Neural crest cell (in vitro differentiated cells): ENCODE measurements around the gene BACH2. TPM values are rescaled to one million over a fixed set of nuclear protein-coding genes. Genes with fewer than 3 reads are reported as not detected.

Source experiments
- DNase-seq: peaks from one replicate; pipeline ENCODE4 v3.0.0; 2021; ENCODE audit warnings: low read depth, mixed read lengths, low spot score
- H3K27ac Mint-ChIP-seq: one replicate; pipeline ENCODE4 v1.8.0; 2021; ENCODE audit warnings: mild to moderate bottlenecking, mixed read lengths; ENCODE audit not compliant: unreplicated experiment
- H3K27me3 Mint-ChIP-seq: 2 replicates; pipeline ENCODE4 v1.8.0; 2021; ENCODE audit warnings: low read depth, mild to moderate bottlenecking, mixed read lengths
- H3K36me3 Mint-ChIP-seq: 2 replicates; pipeline ENCODE4 v1.8.0; 2021; ENCODE audit warnings: low read depth, mild to moderate bottlenecking, mixed read lengths
- H3K4me1 Mint-ChIP-seq: 2 replicates; pipeline ENCODE4 v1.8.0; 2021; ENCODE audit warnings: mixed read lengths
- H3K4me3 Mint-ChIP-seq: one replicate; pipeline ENCODE4 v1.8.0; 2021; ENCODE audit warnings: mild to moderate bottlenecking, mixed read lengths
- H3K9me3 Mint-ChIP-seq: 2 replicates; pipeline ENCODE4 v1.8.0; 2021; ENCODE audit warnings: mixed read lengths
- total RNA-seq: library from RNA; stranded (reverse); gene quantifications from 2 replicates; pipeline ENCODE4 v1.2.1, GENCODE V29; 2021
- TF ChIP-seq, protein P1 (sequence below): fragments of 200-600 bp; sonication (generic); conservative IDR thresholded peaks from 2 replicates; pipeline ENCODE4 v1.5.0; 2021; ENCODE audit warnings: antibody characterized with exemption, mild to moderate bottlenecking

The BACH2 gene
- total RNA-seq, 1 donor from 2014 or later: 13.1 TPM

DNA sequence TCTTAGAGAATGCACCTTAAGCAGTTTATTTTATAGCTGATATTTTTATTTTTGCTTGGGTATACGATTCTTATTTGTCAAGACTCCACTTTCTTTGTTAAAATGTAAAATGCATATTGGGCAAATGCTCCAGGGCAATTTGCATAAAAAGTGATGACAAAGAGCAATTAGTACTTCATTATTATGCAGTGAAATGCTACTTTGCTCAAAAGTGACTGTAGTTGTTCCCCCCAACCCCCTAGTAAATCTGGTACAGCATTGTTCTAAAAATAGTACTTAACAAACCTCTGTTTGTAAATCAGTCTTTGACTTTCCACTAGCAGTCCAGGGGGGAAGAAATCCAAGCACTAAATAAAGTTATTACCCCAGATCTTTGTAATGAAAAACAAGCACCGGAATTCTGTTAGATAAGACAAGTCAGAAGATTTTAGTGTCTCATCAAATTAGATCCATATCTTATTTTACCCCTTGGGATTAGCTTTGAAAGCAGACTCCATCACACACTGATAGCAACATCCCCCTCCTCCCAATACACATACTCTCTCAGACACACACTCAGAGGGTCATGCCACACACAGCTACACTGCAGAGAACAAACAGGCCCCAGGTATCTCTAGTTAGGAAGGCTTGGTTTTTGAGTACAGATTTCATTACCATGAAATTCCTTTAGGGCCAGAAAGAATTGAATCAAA, 32.9 kb upstream of the BACH2 start:
- no peak for DNase-seq
- Mint-ChIP-seq H3K4me3 (no peak overlapping the region), H3K9me3 (peaks cover 5% of the 10 kb centered on the region), H3K27ac (no peak overlapping the region), H3K36me3 (peaks cover 5% of the 10 kb centered on the region), H3K27me3 (no peaks in the 10 kb centered on the region), H3K4me1 (peaks cover 7% of the 10 kb centered on the region)
- TF ChIP-seq, protein P1, sequence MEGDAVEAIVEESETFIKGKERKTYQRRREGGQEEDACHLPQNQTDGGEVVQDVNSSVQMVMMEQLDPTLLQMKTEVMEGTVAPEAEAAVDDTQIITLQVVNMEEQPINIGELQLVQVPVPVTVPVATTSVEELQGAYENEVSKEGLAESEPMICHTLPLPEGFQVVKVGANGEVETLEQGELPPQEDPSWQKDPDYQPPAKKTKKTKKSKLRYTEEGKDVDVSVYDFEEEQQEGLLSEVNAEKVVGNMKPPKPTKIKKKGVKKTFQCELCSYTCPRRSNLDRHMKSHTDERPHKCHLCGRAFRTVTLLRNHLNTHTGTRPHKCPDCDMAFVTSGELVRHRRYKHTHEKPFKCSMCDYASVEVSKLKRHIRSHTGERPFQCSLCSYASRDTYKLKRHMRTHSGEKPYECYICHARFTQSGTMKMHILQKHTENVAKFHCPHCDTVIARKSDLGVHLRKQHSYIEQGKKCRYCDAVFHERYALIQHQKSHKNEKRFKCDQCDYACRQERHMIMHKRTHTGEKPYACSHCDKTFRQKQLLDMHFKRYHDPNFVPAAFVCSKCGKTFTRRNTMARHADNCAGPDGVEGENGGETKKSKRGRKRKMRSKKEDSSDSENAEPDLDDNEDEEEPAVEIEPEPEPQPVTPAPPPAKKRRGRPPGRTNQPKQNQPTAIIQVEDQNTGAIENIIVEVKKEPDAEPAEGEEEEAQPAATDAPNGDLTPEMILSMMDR: no peak

DNA sequence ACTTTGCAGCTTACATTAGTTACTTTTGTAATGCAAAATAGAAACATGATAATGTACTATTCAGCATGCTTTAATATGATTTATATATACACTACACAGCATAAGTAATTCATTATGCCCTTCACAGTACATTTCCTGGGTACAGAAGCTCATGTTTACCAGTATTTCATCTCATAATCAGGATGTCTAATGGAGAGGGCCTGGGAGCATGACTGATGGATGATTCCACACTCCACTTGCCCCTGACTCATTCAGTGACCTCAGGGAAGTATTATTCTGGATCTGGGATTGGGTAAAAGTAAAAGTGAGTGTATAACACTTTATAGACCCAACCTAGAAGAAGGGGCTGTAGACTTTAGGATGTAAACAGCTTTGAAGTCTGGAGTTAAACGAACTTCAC, 31.4 kb upstream of the BACH2 start:
- no peaks in the 10 kb centered on the region for H3K36me3 Mint-ChIP-seq
- TF ChIP-seq, protein P1: no peak
- H3K27ac Mint-ChIP-seq: no peak overlapping the region
- H3K9me3 Mint-ChIP-seq: no peaks in the 10 kb centered on the region
- peaks cover 7% of the 10 kb centered on the region for H3K4me1 Mint-ChIP-seq
- no peak overlapping the region for H3K4me3 Mint-ChIP-seq
- no peaks in the 10 kb centered on the region for H3K27me3 Mint-ChIP-seq
- no peak for DNase-seq

DNA sequence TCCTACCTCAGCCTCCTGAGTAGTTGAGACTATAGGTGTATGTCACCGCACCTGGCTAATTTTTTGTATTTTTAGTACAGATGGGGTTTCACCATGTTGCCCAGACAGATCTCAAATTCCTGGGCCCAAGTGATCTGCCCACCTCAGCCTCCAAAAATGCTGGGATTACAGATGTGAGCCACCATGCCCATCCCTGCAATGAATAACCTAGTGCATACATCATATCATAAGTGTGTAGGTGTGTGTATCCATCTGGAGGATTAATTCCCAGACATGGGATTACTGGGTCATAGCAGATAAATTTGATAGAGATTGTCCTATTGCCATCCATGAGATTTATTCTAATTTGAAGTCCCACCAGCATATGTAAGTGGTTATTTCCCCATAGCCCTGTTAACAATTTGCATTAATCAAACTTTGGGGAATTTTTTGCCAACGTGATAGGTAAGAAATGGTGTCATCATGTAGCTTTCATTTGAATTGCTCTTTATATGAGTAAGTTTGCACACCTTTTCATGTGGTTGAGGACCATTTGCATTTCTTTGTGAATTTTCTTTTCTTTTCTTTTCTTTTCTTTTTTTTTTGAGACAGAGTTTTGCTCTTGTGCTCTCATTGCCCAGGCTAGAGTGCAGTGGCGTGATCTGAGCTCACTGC, 29.9 kb upstream of the BACH2 start:
- no peak overlapping the region for H3K4me3 Mint-ChIP-seq
- H3K9me3 Mint-ChIP-seq: no peaks in the 10 kb centered on the region
- peaks cover 7% of the 10 kb centered on the region for H3K4me1 Mint-ChIP-seq
- no peaks in the 10 kb centered on the region for H3K36me3 Mint-ChIP-seq
- H3K27me3 Mint-ChIP-seq: no peaks in the 10 kb centered on the region
- no peak overlapping the region for H3K27ac Mint-ChIP-seq
- TF ChIP-seq, protein P1: no peak
- DNase-seq: no peak

DNA sequence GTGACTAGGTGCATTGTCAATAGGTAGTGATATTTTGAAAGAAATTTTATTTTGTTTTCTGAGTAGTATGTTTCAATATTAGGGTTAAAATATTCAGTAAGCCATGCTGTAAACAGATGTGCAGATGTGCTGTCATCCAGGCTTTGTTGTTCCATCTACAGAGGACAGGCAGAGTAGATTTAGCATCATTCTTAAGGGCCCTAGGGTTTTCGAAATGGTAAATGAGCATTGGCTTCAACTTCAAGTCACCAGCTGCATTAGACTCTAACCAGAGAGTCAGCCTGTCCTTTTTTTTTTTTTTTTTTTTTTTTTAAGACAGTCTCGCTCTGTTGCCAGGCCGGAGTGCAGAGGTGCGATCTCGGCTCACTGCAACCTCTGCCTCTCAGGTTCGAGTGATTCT, 27.1 kb upstream of the BACH2 start:
- no peaks in the 10 kb centered on the region for H3K9me3 Mint-ChIP-seq
- no peak overlapping the region for H3K4me3 Mint-ChIP-seq
- no peaks in the 10 kb centered on the region for H3K4me1 Mint-ChIP-seq
- H3K36me3 Mint-ChIP-seq: no peaks in the 10 kb centered on the region
- TF ChIP-seq, protein P1: no peak
- no peak for DNase-seq
- H3K27me3 Mint-ChIP-seq: no peaks in the 10 kb centered on the region
- no peak overlapping the region for H3K27ac Mint-ChIP-seq

DNA sequence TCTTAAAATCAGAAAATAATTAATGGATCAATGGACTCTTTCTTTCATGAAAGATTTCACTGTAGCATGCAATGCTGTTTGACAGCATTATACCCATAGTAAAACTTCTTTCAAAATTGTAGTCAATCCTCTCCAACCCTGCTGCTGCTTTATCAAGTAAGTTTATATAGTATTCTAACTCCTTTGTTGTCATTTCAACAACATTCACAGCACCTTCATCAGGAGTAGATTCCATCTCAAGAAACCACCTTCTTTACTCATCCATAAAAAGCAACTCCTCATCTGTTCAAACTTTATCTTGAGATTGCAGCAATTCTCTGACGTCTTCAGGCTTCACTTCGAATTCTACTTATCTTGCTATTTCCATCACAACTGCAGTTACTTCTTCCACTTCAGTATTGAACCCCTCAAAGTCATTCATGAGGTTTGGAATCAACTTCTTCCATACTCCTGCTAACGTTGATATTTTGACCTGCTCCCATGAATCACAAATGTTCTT, 26.4 kb upstream of the BACH2 start:
- Mint-ChIP-seq H3K4me1 (no peaks in the 10 kb centered on the region), H3K4me3 (no peak overlapping the region), H3K36me3 (no peaks in the 10 kb centered on the region), H3K9me3 (no peaks in the 10 kb centered on the region), H3K27ac (no peak overlapping the region), H3K27me3 (no peaks in the 10 kb centered on the region)
- TF ChIP-seq, protein P1: no peak
- DNase-seq: no peak
